ENCODE results near the gene NT5C3B.
"Not testable (repeated sequence)": the region's sequence is repeated elsewhere in the genome, so short reads cannot be mapped to it uniquely, and the experiment has no call there.

Gene NT5C3B

GRCh38 chr17:41781404-41782110 is 54.5 kb downstream of the NT5C3B start:
- no peak for DNase-seq

- DNase-seq = no peak
Measured at GRCh38 chr17:41779954-41780353, 56.1 kb downstream of the NT5C3B start.

GRCh38 chr17:41777574-41778188 is 58.4 kb downstream of the NT5C3B start:
- DNase-seq = no peak

- DNase-seq = no peak
Measured at GRCh38 chr17:41777157-41777573, 58.9 kb downstream of the NT5C3B start.

GRCh38 chr17:41776262-41776900 is 59.7 kb downstream of the NT5C3B start:
- DNase-seq = not testable (repeated sequence)

- no peak for DNase-seq
Measured at GRCh38 chr17:41775394-41776226, 60.4 kb downstream of the NT5C3B start.
